ENCODE measurements around the gene NSMF.

DNA sequence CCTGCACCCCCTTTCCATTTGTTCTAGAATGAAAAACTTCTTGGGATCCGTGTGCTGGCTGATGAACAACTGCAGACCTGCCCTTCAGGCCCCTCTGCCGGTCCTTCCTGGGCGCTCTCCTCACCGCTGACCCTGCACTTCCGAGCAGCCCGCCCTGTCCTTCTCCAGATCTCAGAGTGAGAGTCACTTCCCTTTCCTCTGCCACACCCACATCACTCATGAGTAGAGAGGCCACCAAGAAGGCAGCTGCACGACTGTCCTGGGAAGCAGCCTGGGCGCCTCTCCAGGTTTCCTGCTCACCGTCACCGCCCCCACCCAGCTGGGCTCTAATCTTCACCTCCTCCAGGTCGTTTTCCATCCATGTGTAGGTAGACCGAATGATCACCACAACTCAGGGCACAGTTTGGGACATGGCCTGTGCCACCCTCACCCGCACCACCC is 35.0 kb upstream of the NSMF start:
- TF ChIP-seq, protein P1, sequence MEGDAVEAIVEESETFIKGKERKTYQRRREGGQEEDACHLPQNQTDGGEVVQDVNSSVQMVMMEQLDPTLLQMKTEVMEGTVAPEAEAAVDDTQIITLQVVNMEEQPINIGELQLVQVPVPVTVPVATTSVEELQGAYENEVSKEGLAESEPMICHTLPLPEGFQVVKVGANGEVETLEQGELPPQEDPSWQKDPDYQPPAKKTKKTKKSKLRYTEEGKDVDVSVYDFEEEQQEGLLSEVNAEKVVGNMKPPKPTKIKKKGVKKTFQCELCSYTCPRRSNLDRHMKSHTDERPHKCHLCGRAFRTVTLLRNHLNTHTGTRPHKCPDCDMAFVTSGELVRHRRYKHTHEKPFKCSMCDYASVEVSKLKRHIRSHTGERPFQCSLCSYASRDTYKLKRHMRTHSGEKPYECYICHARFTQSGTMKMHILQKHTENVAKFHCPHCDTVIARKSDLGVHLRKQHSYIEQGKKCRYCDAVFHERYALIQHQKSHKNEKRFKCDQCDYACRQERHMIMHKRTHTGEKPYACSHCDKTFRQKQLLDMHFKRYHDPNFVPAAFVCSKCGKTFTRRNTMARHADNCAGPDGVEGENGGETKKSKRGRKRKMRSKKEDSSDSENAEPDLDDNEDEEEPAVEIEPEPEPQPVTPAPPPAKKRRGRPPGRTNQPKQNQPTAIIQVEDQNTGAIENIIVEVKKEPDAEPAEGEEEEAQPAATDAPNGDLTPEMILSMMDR (IDR thresholded peaks at IDR 0.05; ENCODE audit: low read depth, low read length) = no peak
- TF ChIP-seq EZH2phosphoT487 (IDR thresholded peaks at IDR 0.05; ENCODE audit: low read depth) = no peak
